ENCODE data around the gene STAT5B.

GRCh38 chr17:42167807-42168206 lies 108.4 kb downstream of the STAT5B start:
- TF ChIP-seq EP300 (IDR thresholded peaks at IDR 0.05; ENCODE audit: borderline replicate concordance), result no peak
- TF ChIP-seq EGR1 (IDR thresholded peaks at IDR 0.05), result no peak
- no peak for TF ChIP-seq RAD21 (IDR thresholded peaks at IDR 0.05; ENCODE audit: low read depth)
- TF ChIP-seq TEAD4 (IDR thresholded peaks at IDR 0.05), result no peak
- no peak for TF ChIP-seq REST (IDR thresholded peaks at IDR 0.05; ENCODE audit: low read depth)
- TF ChIP-seq ZBTB7A (IDR thresholded peaks at IDR 0.05; ENCODE audit: low read depth), result no peak
- TF ChIP-seq YY1 (IDR thresholded peaks at IDR 0.05; ENCODE audit: low read depth), result no peak
- TF ChIP-seq CREB1 (IDR thresholded peaks at IDR 0.05; ENCODE audit: low read depth), result no peak
- no peak for TF ChIP-seq CEBPB (IDR thresholded peaks at IDR 0.05)
- TF ChIP-seq NFIC (IDR thresholded peaks at IDR 0.05), result no peak
- TF ChIP-seq TAF1 (IDR thresholded peaks at IDR 0.05; ENCODE audit: low read depth), result no peak

Data from Ishikawa (cell line).